GM19025 (cell line): ENCODE data around the gene METTL17.
"Not testable (repeated sequence)": the region's sequence is repeated elsewhere in the genome, so short reads cannot be mapped to it uniquely, and the experiment has no call there.

ENCODE experiments used
- ATAC-seq: cut with Tn5 transposase; IDR thresholded peaks from one replicate; pipeline ENCODE4 v1.9.1; 2021; ENCODE audit warnings: mild to moderate bottlenecking, low read depth, moderate library complexity; ENCODE audit not compliant: unreplicated experiment

Gene METTL17

GRCh38 chr14:21023817-21024584 lies 34.2 kb downstream of the METTL17 start:
- ATAC-seq = no peak

DNA sequence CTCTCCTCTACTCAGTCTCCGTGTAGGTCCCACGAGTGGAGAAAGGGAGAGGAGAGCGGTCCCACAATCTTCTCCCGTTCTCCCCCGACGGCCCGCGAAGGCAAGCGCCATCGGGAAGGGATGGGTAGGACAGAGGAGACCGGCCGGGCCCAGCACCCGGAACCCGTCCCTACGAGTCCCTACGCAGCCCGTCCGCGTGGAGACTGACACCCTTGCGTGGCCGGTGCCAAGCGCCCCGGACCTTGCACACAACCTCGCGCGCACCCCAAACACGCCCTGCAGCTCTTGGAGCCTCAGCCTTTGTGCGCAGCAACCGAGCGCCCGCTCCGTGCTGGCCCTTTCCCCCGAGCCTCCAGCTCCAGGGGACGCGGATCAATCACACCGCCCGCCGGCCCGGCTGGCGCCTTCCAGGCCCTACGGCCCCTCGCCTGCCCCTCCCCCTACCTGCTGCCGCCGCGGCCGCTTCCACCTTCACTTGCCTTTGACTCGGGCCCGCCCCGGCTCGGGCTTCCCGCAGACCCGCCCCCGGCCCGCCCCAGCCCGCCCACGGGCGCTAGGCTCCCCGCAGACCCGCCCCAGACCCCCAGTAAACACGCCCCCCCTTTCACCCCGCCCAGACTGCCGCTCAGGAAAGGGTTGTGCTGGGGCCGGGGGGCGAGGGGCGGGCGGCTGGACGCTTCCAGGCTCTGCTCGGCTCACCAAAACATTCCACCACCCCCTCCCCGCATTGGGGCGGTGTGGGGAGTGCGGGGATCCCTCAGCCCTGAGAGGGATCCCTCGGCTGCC lies 35.0 kb downstream of the METTL17 start, which contains the start of gene NDRG2:
TSS of gene NDRG2 (minus strand) at position 477 of the 786 bp plus-strand sequence. CDS start 1,746 bp downstream, outside the sequence.
- ATAC-seq = no peak

DNA sequence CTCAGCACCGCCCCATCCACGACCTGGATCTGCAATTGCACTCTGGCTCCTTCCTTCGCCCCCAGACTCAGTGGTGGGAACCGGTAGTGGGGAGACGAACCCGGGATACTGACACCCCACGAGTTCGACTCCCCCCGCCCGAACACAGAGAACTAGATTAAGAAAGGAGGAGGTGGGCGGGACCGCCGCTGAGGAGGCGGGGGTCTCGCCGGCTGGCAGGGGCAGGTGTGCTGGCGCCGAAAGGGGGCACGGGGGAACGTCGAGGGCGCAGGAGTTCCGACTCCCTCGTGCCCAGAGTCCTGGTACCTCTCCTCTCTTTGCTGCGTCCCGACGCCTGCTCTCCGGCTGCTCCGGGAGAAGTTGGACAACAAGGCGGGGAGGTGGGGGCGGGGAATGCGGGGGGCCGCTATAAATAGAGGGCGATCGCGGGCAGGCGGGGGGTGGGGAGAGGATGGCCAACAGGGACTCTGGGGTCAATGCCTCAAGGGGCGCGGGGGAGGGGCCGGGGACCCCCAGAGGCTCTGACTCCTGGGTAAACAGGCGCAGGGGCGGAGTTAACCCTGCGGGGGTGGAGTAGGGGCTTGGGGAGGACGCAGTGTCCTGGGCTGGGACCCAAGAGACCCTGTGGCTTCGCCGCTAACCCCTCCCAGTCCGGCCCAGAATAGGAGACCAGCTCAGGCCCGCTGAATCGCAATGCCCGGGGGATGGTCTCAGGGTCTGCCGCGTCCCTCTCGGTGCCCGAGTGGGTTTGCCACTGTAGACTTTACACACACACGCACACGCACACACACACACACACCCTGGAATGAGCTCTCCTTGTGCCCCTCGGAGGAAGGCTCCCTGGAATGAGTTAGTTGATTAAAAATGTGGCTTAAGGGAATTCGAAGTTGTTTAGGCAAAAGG lies 35.8 kb downstream of the METTL17 start:
- no peak for ATAC-seq

- ATAC-seq = no peak
Observed at GRCh38 chr14:21026274-21026987, 36.7 kb downstream of the METTL17 start.

DNA sequence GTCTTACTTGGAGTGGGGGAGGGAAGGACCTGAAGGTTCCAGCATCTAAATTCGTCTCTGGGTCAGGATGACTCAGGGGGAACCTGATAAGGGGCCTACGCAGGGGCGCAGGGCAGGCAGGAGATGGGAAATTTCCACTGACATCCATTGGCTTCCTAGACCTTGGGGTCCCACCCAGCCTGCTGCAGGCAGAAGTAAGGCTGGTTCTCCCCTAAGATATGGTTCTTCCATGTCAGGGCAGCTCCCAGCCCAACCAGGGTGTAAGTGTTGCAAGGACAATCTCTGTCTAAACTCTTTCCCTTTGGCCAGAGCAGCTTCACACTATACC lies 37.2 kb downstream of the METTL17 start:
- no peak for ATAC-seq

GRCh38 chr14:21029917-21030316 lies 40.1 kb downstream of the METTL17 start, which contains the start of gene TPPP2:
TSS of gene TPPP2 (plus strand) at chr14:21030217. CDS start at chr14:21030582, 365 bp downstream.
- no peak for ATAC-seq

GRCh38 chr14:21030531-21030930 lies 40.8 kb downstream of the METTL17 start:
- ATAC-seq = no peak

DNA sequence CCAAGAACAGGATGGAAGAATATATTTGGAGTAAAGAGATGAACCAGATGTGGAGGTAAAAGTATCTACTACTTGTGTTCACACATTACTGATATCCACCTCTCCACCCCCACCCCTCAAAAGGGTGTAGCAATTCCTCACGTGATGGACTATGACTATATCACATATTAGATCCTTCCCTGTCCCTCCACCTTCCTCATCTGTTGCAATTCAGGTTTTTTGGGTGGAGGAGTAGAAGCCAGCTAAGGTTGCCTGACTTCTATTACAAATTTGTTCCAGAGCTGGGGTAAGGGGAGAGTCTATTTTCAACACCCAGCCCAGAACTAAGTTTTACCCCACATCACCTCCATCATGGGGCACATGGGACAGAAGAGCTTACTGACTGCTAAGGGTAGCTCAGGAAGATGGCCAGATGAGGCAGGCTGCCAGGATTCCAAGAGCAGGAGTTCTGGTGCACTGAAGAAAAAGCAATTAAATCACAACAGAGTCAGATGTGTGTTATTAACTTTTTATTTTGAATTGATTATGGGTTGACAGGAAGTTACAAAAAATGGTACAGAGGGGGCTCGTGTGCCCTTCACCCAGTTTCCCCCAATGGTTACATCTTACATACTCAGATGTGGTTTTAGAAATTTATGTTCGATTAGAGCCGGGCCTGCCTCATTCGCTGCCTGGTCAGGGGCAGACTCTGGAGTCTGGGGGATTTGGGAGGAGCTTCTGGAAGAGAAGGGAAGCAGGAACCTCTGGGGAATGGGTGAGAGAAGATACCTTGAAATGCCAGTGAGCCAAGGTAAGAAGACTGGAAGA lies 42.7 kb downstream of the METTL17 start:
- ATAC-seq = no peak

DNA sequence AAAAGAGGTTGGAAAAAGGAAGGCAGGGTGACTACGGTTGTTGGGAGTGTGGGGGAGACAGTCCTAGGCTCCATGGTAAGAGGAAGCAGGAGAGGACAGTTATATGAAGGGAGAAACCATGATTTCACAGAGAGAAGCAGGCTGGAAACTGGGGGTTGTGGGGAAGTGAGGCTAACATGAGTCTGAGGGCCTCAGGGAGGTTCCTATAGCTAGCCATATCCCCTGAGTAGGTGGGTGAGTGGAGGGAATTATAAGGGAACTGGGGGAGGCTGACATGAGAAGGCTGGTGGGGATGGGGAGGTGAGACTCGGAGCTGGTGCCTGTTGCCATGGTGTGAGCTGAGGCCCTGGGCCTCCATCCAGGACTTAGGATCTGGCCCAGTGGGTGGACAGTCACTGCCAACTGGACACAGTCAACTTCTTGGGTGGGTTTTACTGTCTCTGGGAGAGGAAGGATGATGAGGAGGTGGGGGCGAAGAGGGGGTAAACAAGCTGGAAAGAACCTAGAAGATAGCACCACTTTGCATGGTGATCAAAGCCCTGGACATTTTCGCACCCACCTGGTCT lies 43.4 kb downstream of the METTL17 start:
- no peak for ATAC-seq

- ATAC-seq = no peak
Observed at GRCh38 chr14:21034707-21035106, 44.9 kb downstream of the METTL17 start, which contains the start of gene RNASE13. TSS of gene RNASE13 (minus strand) at chr14:21034807. CDS start at chr14:21034288, 519 bp downstream.

DNA sequence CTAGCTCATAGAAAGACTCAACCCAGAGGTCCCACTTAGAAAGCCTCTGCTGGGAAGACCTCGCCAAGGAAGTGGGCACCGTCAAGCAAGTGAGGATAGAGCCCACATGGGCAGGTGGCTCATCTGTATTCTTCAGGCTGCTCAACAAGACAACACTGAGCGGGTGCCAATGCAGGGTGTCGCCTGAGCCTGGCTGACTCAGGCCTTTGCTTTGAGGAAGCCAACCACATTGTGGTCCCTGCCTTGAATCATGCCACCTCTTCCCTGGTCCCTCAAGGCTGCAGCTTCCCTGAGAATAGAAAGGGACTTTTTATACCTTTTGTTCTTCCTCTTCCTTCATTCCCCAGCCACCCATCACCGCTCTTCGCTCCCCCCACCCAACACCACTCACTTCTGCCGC lies 47.0 kb downstream of the METTL17 start:
- no peak for ATAC-seq

- ATAC-seq = no peak
Observed at GRCh38 chr14:21037156-21037555, 47.4 kb downstream of the METTL17 start.

DNA sequence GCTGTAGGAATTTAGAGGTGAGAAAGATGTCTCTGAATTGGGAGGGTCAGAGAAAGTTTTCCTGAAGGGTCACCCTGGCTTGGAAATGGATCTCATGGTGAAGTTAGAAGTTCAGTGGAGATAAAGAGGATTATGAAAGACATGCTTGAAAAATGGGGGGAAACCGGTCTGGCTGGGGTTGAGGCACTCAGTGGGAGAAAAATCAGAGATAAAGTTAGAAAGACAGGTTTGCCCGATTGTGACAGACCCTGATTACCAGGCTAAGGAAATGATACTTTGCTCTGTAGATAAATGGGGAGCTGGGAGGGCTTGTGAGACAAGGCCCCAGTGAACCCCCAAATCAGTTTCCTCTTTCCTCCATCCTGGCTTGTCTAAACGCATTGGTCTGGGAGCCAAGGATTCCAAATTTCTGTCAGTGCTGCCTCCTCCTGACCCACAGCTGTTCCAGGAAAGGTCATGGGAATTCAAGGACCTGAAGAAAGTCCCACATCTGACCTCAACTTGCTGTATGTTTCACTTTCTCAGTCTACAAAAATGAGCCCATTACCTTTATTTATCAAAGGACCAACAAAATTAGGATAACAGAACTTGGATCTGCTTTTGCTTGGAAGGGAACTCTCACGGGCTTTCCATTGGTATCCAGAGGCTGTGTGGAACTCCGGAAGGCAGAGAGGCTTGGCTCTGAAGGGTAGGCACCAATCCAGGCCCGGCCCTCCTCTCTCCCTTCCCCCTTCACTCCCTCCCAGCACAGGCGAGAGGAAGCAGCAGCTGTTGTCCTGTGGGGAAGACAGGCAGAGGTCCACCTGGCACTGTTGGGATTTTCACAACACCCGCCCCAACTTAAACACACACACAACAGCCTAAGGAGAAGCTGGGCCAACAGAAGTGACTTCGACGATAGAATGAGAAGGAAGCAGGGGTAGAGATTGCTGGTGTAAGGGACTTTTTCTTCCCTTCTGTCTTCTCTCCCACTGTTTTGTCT lies 49.0 kb downstream of the METTL17 start:
- no peak for ATAC-seq

DNA sequence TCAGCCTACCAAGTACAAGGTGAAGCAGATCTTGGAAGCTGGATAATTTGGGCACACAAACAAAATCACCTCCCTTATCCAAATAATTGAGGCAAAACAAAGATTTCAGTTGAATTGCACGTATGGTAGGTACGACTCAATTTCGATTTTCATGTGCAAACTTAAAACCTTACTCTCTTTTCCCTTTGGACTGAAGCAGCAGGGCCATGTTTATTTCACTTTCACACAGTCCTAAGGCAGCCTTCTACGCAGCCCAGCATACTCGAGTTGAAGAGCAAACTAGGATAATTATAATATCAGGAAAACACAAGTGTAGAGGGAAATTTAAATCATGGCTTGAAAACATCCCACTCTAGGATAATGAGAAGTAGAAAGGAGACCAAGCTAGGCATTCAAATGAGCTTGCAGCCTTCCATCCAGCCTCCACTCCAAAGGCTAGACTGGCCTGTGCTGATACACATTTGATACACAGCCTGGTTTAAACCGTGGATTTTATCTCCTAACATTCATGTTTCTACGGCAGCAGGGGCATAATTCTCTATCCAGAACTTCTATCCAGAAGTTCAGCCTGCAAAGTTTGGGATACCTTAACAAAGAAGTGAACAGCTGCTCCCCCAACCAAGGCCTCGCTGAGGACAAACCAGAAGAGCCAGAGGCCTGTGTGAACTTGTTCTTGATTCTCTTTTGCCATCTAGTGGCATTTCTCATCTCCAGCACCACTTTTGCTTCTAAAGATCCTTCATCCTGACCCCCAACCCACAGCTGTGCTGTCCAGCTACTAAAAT lies 50.0 kb downstream of the METTL17 start:
- no peak for ATAC-seq

- no peak for ATAC-seq
Observed at GRCh38 chr14:21040370-21040925, 50.7 kb downstream of the METTL17 start.

DNA sequence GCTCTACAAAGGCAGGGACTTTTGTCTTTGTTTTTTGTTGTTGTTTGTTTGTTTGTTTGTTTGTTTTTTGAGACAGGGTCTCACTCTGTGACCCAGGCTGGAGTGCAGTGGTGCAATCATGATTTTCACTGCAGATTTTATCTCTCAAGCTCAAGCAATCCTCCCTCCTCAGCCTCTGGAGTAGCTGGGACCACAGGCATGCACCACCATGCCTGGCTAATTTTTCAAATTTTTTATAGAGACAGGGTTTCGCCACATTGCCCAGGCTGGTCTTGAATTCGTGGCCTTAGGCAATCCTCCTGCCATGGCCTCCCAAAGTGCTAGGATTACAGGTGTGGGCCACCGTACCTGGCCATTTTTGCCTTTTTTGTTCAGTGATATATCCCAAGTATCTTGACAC lies 51.2 kb downstream of the METTL17 start:
- not testable (repeated sequence) for ATAC-seq
